HG02970 (cell line): ENCODE data around the gene CDC7.

Experiments
- ATAC-seq: cut with Tn5 transposase; IDR thresholded peaks from one replicate; pipeline ENCODE4 v1.9.1; 2021; ENCODE audit warnings: mild to moderate bottlenecking, moderate library complexity, moderate number of reproducible peaks; ENCODE audit not compliant: unreplicated experiment, low FRiP score

Gene CDC7

DNA sequence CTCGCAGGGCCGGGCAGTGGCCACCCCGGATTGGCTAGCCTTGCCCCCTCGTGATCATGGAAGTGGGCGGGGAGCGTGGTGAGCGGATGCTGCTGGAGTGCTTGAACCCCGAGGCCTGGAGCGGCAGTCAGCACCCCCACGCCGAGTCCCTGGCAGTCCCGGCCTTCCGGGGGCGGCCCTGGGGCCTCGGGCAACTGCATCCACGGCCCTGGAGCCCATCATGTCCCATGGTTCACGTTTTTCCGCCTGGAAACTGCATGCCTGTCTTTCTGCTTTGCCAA, 45.6 kb downstream of the CDC7 start:
- no peak for ATAC-seq

- ATAC-seq, result no peak
These were observed 46.2 kb downstream of the CDC7 start for GRCh38 chr1:91546876-91547275.

DNA sequence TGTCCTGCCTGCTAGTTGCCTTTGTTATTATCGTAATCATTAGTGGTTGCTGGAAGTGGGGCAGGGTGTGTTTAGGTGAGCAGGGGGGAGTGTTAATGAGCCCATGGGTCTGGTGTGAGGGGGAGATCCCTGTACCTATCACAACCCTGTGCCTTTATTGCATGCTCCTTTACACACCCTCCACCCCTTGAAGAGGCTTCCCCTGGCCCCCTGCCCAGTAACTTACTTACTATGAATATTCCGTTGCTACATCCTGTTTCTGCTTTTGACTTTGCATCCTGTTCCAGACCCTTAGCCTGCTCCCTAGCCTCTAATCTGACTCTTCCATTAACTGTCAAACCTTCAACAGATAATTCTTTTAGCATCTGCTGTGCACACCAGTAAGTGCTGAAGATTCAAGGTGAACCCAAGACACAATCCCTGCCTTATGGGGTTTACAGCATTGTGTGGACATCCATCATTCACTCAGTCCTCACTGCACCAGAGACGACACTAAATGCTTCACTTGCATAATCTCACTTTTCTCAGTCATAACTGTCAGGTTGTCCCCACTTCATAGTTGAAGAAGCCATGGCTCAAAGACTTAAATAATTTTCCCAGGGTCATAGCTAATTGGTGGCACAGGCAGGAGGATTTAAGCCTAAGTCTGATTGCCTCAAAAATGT, 47.9 kb downstream of the CDC7 start:
- no peak for ATAC-seq

GRCh38 chr1:91549041-91549735, 48.5 kb downstream of the CDC7 start:
- ATAC-seq, result no peak

DNA sequence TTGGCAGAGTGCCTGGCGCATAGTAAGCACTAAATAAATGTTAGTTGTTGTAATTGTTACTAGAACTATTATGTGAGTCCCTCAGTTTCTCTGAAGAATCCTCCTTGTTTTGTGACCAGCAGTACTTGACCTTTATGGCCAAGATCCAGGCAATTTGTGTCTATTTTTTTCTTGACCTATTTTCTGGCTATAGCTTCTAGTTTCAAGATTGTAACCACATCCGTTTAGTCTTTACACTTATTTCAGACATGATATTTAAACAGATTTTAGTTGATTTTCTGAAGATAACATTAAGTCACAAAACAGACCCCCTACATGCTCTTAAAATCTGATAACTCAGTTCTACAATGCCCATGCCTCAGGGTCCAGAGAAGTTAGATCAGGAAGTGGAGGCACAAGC, 50.3 kb downstream of the CDC7 start:
- ATAC-seq, result no peak

GRCh38 chr1:91552091-91552490, 51.4 kb downstream of the CDC7 start:
- ATAC-seq, result no peak

DNA sequence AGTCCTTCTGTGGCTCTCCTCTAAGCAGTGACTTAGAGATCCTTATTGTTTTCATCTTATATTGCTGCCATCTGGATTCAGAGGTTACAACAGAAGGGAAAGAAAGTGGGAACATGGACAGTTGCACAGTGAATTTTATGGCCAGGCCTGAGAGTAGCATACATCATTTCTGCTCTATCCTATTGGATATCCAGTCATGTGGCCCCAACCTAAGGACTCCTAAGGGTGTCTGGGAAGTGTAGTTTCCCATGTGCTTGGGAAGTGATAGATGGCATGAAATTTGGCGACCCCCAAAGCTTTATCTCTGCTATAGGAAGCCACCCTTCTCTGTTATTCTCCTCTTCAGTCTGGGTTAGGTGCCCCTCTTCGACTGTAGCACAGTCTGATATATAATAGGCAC, 51.9 kb downstream of the CDC7 start:
- no peak for ATAC-seq

- no peak for ATAC-seq
These were observed 52.5 kb downstream of the CDC7 start for GRCh38 chr1:91553177-91553591.

GRCh38 chr1:91555074-91555730, 54.6 kb downstream of the CDC7 start:
- ATAC-seq, result no peak

DNA sequence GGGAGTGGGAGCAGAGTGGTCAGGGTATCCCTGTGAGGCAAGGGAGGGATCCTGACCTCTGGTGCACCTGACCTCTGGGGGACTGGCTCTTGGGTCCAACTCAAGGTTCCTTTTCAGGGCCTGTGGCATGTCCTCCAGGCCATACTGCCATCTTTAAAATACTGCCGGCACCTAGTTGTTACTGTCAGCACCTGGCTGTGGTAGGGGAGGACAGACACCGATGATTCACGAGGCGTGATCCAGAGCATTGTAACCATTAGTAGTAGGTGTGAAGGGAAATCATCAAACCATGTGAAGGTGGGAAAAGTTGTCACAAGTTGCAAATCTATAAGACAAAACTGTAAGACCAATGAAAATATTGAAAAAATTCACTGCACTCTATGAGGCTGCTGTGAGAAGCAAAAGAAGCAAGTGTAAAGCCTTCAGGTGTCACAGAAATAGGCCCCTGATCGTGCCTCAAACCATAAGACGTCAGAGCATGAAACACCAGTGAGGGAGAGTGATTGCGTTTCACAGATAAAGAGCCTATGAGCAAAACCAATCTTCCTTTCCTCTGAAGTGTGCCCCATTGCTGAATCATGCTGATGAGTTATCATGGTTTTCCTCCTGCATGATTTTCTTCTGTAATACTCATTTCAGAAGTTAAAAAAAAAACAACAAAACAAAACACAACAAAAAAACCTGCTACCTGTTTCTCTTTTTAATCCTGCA, 55.3 kb downstream of the CDC7 start:
- no peak for ATAC-seq

GRCh38 chr1:91556556-91556955, 55.9 kb downstream of the CDC7 start:
- no peak for ATAC-seq

GRCh38 chr1:91557039-91557690, 56.5 kb downstream of the CDC7 start:
- ATAC-seq, result no peak

DNA sequence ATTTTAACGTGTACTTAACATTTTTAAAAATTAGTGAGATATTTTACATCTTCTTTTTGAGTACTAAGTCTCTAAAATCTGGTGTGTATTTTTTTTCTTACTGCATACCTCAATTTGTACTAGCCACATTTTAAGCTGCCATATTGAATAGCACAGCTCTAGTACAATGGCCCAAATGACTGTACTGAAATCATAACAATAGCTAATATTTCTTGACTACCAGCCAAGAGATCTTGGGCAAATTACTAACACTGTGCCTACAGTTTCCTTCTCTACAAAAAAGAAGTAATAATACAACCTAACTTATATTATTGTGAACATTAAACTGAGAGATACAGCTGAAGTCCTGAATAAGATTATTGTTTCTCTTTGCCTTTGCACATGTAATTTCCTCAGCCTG, 57.2 kb downstream of the CDC7 start:
- ATAC-seq, result no peak

DNA sequence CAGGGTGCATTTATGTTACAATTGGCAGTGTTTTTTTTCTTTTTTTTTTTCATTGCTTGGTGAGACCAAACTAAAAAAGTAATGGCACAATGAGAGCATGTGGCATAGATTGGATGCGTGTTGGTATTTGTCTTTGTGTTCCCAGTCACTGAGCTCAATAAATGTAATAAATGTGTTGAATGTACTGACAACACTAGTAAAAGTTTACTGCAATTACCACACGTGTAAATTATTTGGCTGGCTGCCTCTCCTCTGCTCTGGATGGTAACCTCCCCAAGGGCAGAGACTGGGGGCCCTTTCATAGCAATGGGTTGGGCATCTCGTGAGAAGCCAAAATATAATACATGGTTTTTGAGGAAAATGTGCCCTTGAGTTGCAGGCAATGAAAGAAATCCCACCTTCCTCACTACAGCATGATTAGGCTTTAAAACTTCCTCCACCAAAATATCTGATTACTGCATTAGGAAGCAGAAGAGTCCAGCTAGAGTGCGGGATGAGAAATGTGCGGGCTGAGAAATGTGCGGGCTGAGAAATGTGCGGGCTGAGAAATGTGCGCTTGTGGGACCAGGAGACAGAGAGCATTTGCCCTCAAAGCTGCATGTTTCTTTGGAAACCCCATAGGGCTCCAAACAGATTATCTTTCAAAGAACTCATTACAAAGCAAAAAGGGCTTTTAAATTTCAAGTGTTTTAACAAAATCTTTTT, 58.5 kb downstream of the CDC7 start:
- no peak for ATAC-seq

- ATAC-seq, result no peak
These were observed 59.4 kb downstream of the CDC7 start for GRCh38 chr1:91559838-91560565.

DNA sequence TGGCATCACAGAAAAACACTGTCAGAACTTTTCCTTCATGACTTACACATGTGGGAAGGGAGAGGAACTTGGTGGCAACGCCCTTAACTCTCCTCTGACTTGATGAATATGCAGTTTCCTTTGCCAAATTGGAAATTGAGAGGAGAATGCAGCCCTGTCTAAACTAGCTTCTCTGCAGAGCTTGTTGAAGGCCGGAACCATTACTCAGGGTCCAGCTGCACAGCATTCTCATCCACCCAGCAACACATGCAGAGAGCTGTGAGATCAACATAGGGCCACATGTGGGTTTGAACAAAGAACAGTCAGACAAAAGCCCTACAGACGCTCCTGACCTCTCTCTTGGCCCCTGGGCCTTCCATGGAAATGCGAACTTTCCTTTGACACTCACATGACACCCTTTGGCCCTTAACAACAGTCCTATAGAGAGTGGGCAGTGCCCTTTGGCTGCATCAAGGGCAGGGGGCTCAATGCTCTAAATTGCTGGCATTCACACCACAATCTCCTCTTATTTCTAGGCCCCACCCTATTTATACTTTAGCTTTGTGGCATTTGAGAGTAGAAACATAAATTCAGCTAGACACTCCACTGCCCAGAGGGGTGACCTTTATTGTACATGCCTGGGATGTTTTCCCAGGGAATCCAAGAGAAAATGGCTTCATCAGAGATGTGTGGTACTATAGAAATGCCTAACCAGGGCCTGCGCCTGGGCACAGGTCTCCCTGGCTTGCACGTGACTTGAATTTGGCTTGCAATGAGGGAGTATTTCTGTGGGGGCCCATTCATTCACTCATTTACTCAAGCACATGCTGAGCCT, 64.4 kb downstream of the CDC7 start:
- no peak for ATAC-seq

DNA sequence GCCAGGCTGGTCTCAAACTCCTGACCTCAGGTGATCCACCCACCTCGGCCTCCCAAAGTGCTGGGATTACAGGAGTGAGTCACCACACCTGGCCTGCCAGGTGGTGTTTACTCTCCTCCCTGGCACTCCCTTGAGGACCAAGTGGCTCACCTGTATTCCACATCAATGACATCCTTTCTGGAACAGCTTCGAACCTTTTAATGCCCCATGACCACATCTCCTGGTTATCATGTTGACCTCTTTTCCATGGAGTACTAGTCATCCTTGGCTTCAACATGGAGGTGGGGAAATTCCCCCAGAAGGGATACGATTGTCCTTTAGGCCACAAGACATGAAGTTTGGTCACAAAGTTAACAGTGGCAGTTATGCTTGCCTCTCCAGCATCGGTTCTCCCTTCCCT, 66.9 kb downstream of the CDC7 start:
- ATAC-seq, result no peak

GRCh38 chr1:91568261-91568660, 67.6 kb downstream of the CDC7 start:
- no peak for ATAC-seq
